GM03348 (cell line): ENCODE measurements around the gene SDCCAG8.

Source experiments
- DNase-seq: peaks from one replicate; pipeline ENCODE4 v3.0.0; 2012; ENCODE audit warnings: low spot score

Gene SDCCAG8

GRCh38 chr1:243549108-243549507 lies 293.3 kb downstream of the SDCCAG8 start:
- DNase-seq = peak; percentile 60
